H9 (cell line): ENCODE results near the gene PDXK. TPM values are rescaled to one million over a fixed set of nuclear protein-coding genes. Genes with fewer than 3 reads are reported as not detected.

ENCODE experiments used
- DNase-seq: peaks from one replicate; pipeline ENCODE4 v3.0.0-alpha.2; 2017
- H2AFZ ChIP-seq: one replicate; pipeline ENCODE4 v1.6.1; 2013; ENCODE audit warnings: mild to moderate bottlenecking, low read length, control low read depth, moderate library complexity
- H2AK5ac ChIP-seq: 2 replicates; pipeline ENCODE4 v1.6.1; 2013; ENCODE audit warnings: low read length, control low read depth, mixed read lengths; ENCODE audit not compliant: insufficient read length
- H2BK120ac ChIP-seq: one replicate; pipeline ENCODE4 v1.6.1; 2013; ENCODE audit warnings: low read depth, mild to moderate bottlenecking, low read length, control low read depth, inconsistent platforms; ENCODE audit not compliant: poor library complexity, severe bottlenecking
- H2BK12ac ChIP-seq: 2 replicates; pipeline ENCODE4 v1.6.1; 2013; ENCODE audit warnings: low read length, control low read depth, mixed read lengths, low read depth; ENCODE audit not compliant: insufficient read length
- H2BK15ac ChIP-seq: 2 replicates; pipeline ENCODE4 v1.6.1; 2013; ENCODE audit warnings: low read depth, low read length, control low read depth
- H2BK20ac ChIP-seq: one replicate; pipeline ENCODE4 v1.6.1; 2013; ENCODE audit warnings: low read depth, mild to moderate bottlenecking, low read length, control low read depth, inconsistent platforms; ENCODE audit not compliant: poor library complexity, severe bottlenecking
- H2BK5ac ChIP-seq: 2 replicates; pipeline ENCODE4 v1.6.1; 2013; ENCODE audit warnings: low read length, control low read depth, mixed read lengths; ENCODE audit not compliant: insufficient read length
- H3K14ac ChIP-seq: 2 replicates; pipeline ENCODE4 v1.6.1; 2013; ENCODE audit warnings: low read length, control low read depth; ENCODE audit not compliant: insufficient read depth
- H3K18ac ChIP-seq: 2 replicates; pipeline ENCODE4 v1.6.1; 2013; ENCODE audit warnings: low read depth, mild to moderate bottlenecking, mixed read lengths, low read length, control low read depth; ENCODE audit not compliant: insufficient read length
- H3K23ac ChIP-seq: 2 replicates; pipeline ENCODE4 v1.6.1; 2013; ENCODE audit warnings: low read length, control low read depth, mixed read lengths, low read depth; ENCODE audit not compliant: insufficient read length
- H3K23me2 ChIP-seq: 2 replicates; pipeline ENCODE4 v1.6.1; 2013; ENCODE audit warnings: low read depth, mild to moderate bottlenecking, mixed read lengths, low read length, control low read depth; ENCODE audit not compliant: insufficient read length, poor library complexity, severe bottlenecking
- H3K27ac ChIP-seq: 2 replicates; pipeline ENCODE4 v1.5.1; 2013; ENCODE audit warnings: low read length, control low read depth, mixed read lengths, low read depth; ENCODE audit not compliant: insufficient read length
- H3K27me3 ChIP-seq: 2 replicates; pipeline ENCODE4 v1.6.1; 2013; ENCODE audit warnings: low read length, control low read depth, inconsistent platforms; ENCODE audit not compliant: insufficient read depth
- H3K4ac ChIP-seq: 2 replicates; pipeline ENCODE4 v1.6.1; 2013; ENCODE audit warnings: low read depth, mild to moderate bottlenecking, control low read depth, inconsistent platforms, low read length, moderate library complexity
- H3K4me1 ChIP-seq: 2 replicates; pipeline ENCODE4 v1.6.1; 2013; ENCODE audit warnings: low read length, control low read depth, inconsistent platforms; ENCODE audit not compliant: insufficient read depth
- H3K4me2 ChIP-seq: 2 replicates; pipeline ENCODE4 v1.6.1; 2013; ENCODE audit warnings: low read length, control low read depth, mixed read lengths; ENCODE audit not compliant: insufficient read length, insufficient read depth
- H3K56ac ChIP-seq: 2 replicates; pipeline ENCODE4 v1.6.1; 2013; ENCODE audit warnings: low read depth, mild to moderate bottlenecking, mixed read lengths, low read length, control low read depth; ENCODE audit not compliant: insufficient read length
- H3K79me1 ChIP-seq: 2 replicates; pipeline ENCODE4 v1.6.1; 2013; ENCODE audit warnings: low read depth, mild to moderate bottlenecking, moderate library complexity, low read length, control low read depth, inconsistent platforms; ENCODE audit not compliant: insufficient read depth, poor library complexity, severe bottlenecking
- H3K79me2 ChIP-seq: 2 replicates; pipeline ENCODE4 v1.6.1; 2013; ENCODE audit warnings: low read length, control low read depth, inconsistent platforms; ENCODE audit not compliant: insufficient read depth
- H3K9ac ChIP-seq: 2 replicates; pipeline ENCODE4 v1.6.1; 2013; ENCODE audit warnings: low read length, control low read depth, mixed read lengths; ENCODE audit not compliant: insufficient read length; ENCODE audit errors: extremely low read depth
- H3K9me3 ChIP-seq: one replicate; pipeline ENCODE4 v1.6.1; 2013; ENCODE audit warnings: low read depth, low read length, inconsistent platforms; ENCODE audit not compliant: control insufficient read depth
- H3T11ph ChIP-seq: one replicate; pipeline ENCODE4 v1.6.1; 2013; ENCODE audit warnings: mild to moderate bottlenecking, low read length, control low read depth, inconsistent platforms
- H4K20me1 ChIP-seq: one replicate; pipeline ENCODE4 v1.6.1; 2013; ENCODE audit not compliant: control insufficient read depth, insufficient read length, insufficient read depth
- H4K5ac ChIP-seq: 2 replicates; pipeline ENCODE4 v1.6.1; 2013; ENCODE audit warnings: low read depth, mild to moderate bottlenecking, mixed read lengths, low read length, control low read depth; ENCODE audit not compliant: insufficient read length
- H4K8ac ChIP-seq: replicated peaks from 2 replicates; pipeline ENCODE4 v1.6.1; 2013; ENCODE audit warnings: low read length, control low read depth, mixed read lengths, low read depth; ENCODE audit not compliant: insufficient read length
- H4K91ac ChIP-seq: 2 replicates; pipeline ENCODE4 v1.6.1; 2013; ENCODE audit warnings: low read depth, mild to moderate bottlenecking, moderate library complexity, mixed read lengths, low read length, control low read depth; ENCODE audit not compliant: insufficient read length
- H3K27ac Mint-ChIP-seq, 3 experiments: 2 replicates in 2 of 3; 3 replicates in 1 of 3; pipeline ENCODE4 v1.8.0; 2020 to 2021; ENCODE audit warnings: mixed read lengths in 3 of 3, mild to moderate bottlenecking in 1 of 3, moderate library complexity in 1 of 3
- H3K27me3 Mint-ChIP-seq: 2 replicates; pipeline ENCODE4 v1.8.0; 2021; ENCODE audit warnings: low read depth, mild to moderate bottlenecking, moderate library complexity, mixed read lengths
- H3K36me3 Mint-ChIP-seq, 3 experiments: 2 replicates in 2 of 3; 3 replicates in 1 of 3; pipeline ENCODE4 v1.8.0; 2020 to 2021; ENCODE audit warnings: low read depth in 3 of 3, mixed read lengths in 3 of 3; ENCODE audit not compliant: insufficient read depth in 1 of 3
- H3K4me1 Mint-ChIP-seq, 2 experiments: 2 replicates each; pipeline ENCODE4 v1.8.0; 2020; ENCODE audit warnings: mixed read lengths in 2 of 2
- H3K4me3 Mint-ChIP-seq, 2 experiments: 2 replicates in 1 of 2; 3 replicates in 1 of 2; pipeline ENCODE4 v1.8.0; 2020 to 2021; ENCODE audit warnings: mild to moderate bottlenecking in 2 of 2, mixed read lengths in 2 of 2, moderate library complexity in 1 of 2
- H3K9me3 Mint-ChIP-seq, 2 experiments: 2 replicates in 1 of 2; 3 replicates in 1 of 2; pipeline ENCODE4 v1.8.0; 2020; ENCODE audit warnings: mild to moderate bottlenecking in 2 of 2, mixed read lengths in 2 of 2, moderate library complexity in 1 of 2
- WGBS: extraction: QIAGEN DNeasy Blood & Tissue Kit; methylation state at CpG from one replicate; pipeline ENCODE4 v1.1.7; 2013; ENCODE audit warnings: missing lambda C conversion rate, low lambda C conversion rate, mixed read lengths; ENCODE audit not compliant: insufficient read length; ENCODE audit errors: extremely low coverage; 5-methylcytosine and 5-hydroxymethylcytosine counted together
- total RNA-seq: library from RNA; stranded (reverse); gene quantifications from 2 replicates; pipeline ENCODE4 v1.2.1, GENCODE V29; 2021
- TF ChIP-seq, protein P1 (sequence below): fragments of 200-600 bp; sonication (generic); conservative IDR thresholded peaks from 3 replicates; pipeline ENCODE4 v1.8.0; 2021; ENCODE audit warnings: antibody characterized with exemption, mild to moderate bottlenecking

The PDXK gene
- total RNA-seq, 1 experiment from 2014 or later: 109 TPM

DNA sequence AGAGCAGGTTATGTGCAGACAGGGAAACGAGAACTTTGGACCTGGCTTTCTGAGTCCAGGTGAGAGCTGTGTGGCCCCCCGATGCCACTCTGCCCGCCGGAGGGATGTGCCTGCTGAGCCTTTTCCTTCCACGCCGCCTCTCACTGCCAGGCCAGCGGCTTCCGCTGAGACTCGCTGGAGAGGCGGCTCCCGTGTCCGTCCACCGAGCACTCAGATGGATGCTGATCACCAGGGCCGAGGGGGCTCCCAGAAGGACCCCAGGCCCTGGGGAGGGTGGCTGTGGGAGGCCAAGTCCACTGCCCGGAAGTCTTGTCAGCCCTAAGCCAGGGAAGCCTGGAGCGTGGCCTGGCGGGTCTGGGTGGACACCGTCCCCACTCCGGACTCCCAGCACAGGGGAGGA, 40.7 kb downstream of the PDXK start:
- H4K8ac ChIP-seq: no peak overlapping the region
- H3K4me1 Mint-ChIP-seq: no peaks in the 10 kb centered on the region
- TF ChIP-seq, protein P1, sequence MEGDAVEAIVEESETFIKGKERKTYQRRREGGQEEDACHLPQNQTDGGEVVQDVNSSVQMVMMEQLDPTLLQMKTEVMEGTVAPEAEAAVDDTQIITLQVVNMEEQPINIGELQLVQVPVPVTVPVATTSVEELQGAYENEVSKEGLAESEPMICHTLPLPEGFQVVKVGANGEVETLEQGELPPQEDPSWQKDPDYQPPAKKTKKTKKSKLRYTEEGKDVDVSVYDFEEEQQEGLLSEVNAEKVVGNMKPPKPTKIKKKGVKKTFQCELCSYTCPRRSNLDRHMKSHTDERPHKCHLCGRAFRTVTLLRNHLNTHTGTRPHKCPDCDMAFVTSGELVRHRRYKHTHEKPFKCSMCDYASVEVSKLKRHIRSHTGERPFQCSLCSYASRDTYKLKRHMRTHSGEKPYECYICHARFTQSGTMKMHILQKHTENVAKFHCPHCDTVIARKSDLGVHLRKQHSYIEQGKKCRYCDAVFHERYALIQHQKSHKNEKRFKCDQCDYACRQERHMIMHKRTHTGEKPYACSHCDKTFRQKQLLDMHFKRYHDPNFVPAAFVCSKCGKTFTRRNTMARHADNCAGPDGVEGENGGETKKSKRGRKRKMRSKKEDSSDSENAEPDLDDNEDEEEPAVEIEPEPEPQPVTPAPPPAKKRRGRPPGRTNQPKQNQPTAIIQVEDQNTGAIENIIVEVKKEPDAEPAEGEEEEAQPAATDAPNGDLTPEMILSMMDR: no peak
- no peak overlapping the region for H3K4ac ChIP-seq
- H2BK20ac ChIP-seq: no peak overlapping the region
- H4K5ac ChIP-seq: no peak overlapping the region
- no peak overlapping the region for H3K27ac ChIP-seq
- no peak overlapping the region for H2BK120ac ChIP-seq
- peaks cover 16 to 47% (median 27%) of the 10 kb centered on the region in 3 experiments for H3K36me3 Mint-ChIP-seq
- no peak overlapping the region for H3K18ac ChIP-seq
- H3T11ph ChIP-seq: no peak overlapping the region
- peaks cover 0 to 3% of the 10 kb centered on the region in 2 experiments; a peak in 1 of 5 replicates for H3K9me3 Mint-ChIP-seq
- peak overlapping the region in 1 of 3 experiments; percentile 76; a peak in 1 of 7 replicates for H3K27ac Mint-ChIP-seq
- no peaks in the 10 kb centered on the region for H3K79me2 ChIP-seq
- H3K9ac ChIP-seq: no peak overlapping the region
- H3K79me1 ChIP-seq: no peaks in the 10 kb centered on the region
- H3K4me3 Mint-ChIP-seq: no peak overlapping the region
- no peak overlapping the region for H2AK5ac ChIP-seq
- no peak overlapping the region for H4K91ac ChIP-seq
- no peaks in the 10 kb centered on the region for H3K4me1 ChIP-seq
- H2AFZ ChIP-seq: no peak overlapping the region
- no peak overlapping the region for H2BK15ac ChIP-seq
- H3K27me3 Mint-ChIP-seq: no peaks in the 10 kb centered on the region
- no peaks in the 10 kb centered on the region for H3K23me2 ChIP-seq
- no peak overlapping the region for H3K14ac ChIP-seq
- no peak overlapping the region for H2BK12ac ChIP-seq
- H3K4me2 ChIP-seq: no peak overlapping the region
- no peak for DNase-seq
- no peaks in the 10 kb centered on the region for H3K9me3 ChIP-seq
- H3K27me3 ChIP-seq: no peaks in the 10 kb centered on the region
- WGBS: no CpG with 5 or more reads among the region's 19 CpGs
- H4K20me1 ChIP-seq: no peaks in the 10 kb centered on the region
- no peak overlapping the region for H3K23ac ChIP-seq
- H3K56ac ChIP-seq: no peak overlapping the region
- H2BK5ac ChIP-seq: no peak overlapping the region
